OCI-LY7 (cell line): Measurements from ENCODE around the gene TRPM8.

Experiments
- EZH2phosphoT487 ChIP-seq: fragments of 200-600 bp; sonication (generic); IDR thresholded peaks from 2 replicates; pipeline ENCODE4 v1.6.1; 2018; ENCODE audit warnings: low read depth, borderline replicate concordance, mild to moderate bottlenecking, mixed run types, antibody characterized with exemption, low read length, moderate library complexity, mixed read lengths
- TF ChIP-seq, protein P1 (sequence below): fragments of 200-600 bp; sonication (generic); conservative IDR thresholded peaks from 2 replicates; pipeline ENCODE4 v1.5.1; 2014; ENCODE audit warnings: mild to moderate bottlenecking, antibody characterized with exemption, low read length, moderate library complexity, mixed read lengths

DNA sequence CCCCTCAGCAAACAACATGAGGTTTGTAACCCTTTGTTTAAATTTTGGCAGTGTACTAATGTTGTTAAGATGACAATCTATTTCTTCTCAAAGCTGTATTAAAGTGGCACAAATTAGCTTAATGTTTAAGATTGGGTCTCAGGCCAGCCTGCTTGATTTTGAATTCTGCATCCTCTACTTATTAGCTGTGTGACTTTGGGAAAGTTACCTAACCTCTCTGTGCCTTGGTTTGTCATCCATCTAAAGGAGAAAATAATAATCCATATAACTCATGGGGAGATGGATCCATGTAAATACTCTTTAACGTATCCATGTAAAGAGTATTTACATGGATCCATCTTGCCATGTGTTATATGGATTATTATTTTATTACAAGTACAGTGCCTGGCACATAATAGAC is 2.1 kb downstream of the TRPM8 start:
- no peak for TF ChIP-seq EZH2phosphoT487
- TF ChIP-seq, protein P1, sequence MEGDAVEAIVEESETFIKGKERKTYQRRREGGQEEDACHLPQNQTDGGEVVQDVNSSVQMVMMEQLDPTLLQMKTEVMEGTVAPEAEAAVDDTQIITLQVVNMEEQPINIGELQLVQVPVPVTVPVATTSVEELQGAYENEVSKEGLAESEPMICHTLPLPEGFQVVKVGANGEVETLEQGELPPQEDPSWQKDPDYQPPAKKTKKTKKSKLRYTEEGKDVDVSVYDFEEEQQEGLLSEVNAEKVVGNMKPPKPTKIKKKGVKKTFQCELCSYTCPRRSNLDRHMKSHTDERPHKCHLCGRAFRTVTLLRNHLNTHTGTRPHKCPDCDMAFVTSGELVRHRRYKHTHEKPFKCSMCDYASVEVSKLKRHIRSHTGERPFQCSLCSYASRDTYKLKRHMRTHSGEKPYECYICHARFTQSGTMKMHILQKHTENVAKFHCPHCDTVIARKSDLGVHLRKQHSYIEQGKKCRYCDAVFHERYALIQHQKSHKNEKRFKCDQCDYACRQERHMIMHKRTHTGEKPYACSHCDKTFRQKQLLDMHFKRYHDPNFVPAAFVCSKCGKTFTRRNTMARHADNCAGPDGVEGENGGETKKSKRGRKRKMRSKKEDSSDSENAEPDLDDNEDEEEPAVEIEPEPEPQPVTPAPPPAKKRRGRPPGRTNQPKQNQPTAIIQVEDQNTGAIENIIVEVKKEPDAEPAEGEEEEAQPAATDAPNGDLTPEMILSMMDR = no peak
